Suprapubic skin (tissue), 4 donors: Measurements from ENCODE around the gene PTPRJ. TPM values are rescaled to one million over a fixed set of nuclear protein-coding genes. Genes with fewer than 3 reads are reported as not detected.
"Not testable (repeated sequence)": the region's sequence is repeated elsewhere in the genome, so short reads cannot be mapped to it uniquely, and the experiment has no call there.

ENCODE experiments used
- DNase-seq, 2 donors: peaks; one replicate each; pipeline ENCODE4 v3.0.0-alpha.2; 2019; ENCODE audit warnings: low spot score in 2 of 2
- H3K27ac ChIP-seq: fragments of 200-600 bp; sonication (generic); one replicate; pipeline ENCODE4 v1.5.1; 2019
- H3K27me3 ChIP-seq: fragments of 200-600 bp; sonication (generic); one replicate; pipeline ENCODE4 v1.5.1; 2019
- H3K36me3 ChIP-seq: fragments of 200-600 bp; sonication (generic); one replicate; pipeline ENCODE4 v1.5.1; 2019
- H3K4me1 ChIP-seq: fragments of 200-600 bp; sonication (generic); one replicate; pipeline ENCODE4 v1.5.1; 2019
- H3K4me3 ChIP-seq: fragments of 200-600 bp; sonication (generic); one replicate; pipeline ENCODE4 v1.5.1; 2019; ENCODE audit warnings: mild to moderate bottlenecking
- H3K9me3 ChIP-seq: fragments of 200-600 bp; sonication (generic); one replicate; pipeline ENCODE4 v1.5.1; 2019
- CTCF ChIP-seq, 2 donors: fragments of 200-600 bp in 1 of 2; fragments of 450-650 bp in 1 of 2; sonication (generic) in 1 of 2; IDR thresholded peaks; one replicate each; pipeline ENCODE4 v1.5.1; 2016 to 2019; ENCODE audit warnings: antibody characterized with exemption in 2 of 2, mild to moderate bottlenecking in 1 of 2, moderate library complexity in 1 of 2
- EP300 ChIP-seq: sonication (generic); formaldehyde crosslinking; IDR thresholded peaks from one replicate; pipeline ENCODE4 v1.6.1; 2017; ENCODE audit warnings: antibody characterized with exemption
- POLR2A ChIP-seq, 2 donors: fragments of 450-650 bp; IDR thresholded peaks; one replicate each; pipeline ENCODE4 v1.6.1; 2017; ENCODE audit warnings: antibody characterized with exemption in 2 of 2, mild to moderate bottlenecking in 2 of 2, moderate library complexity in 2 of 2
- POLR2AphosphoS5 ChIP-seq, 3 donors: sonication (generic); formaldehyde crosslinking; IDR thresholded peaks; one replicate each; pipeline ENCODE4 v1.6.1; 2017; ENCODE audit warnings: antibody characterized with exemption in 3 of 3
- WGBS: methylation state at CpG from one replicate; pipeline ENCODE4 v1.1.5; 2018; 5-methylcytosine and 5-hydroxymethylcytosine counted together
- total RNA-seq, 4 donors: library from RNA; depleted of rRNA; stranded (reverse); fragments of >200 nt; gene quantifications; one replicate each; pipeline ENCODE4 v1.1.0, GENCODE V29; 2016

Gene PTPRJ
- total RNA-seq, 4 donors from 2014 or later = 4.0 to 15.5 (median 13.1) TPM

- Histone ChIP-seq H3K4me1 (peaks cover 17% of the 10 kb centered on the region), H3K27me3 (no peaks in the 10 kb centered on the region), H3K27ac (no peak overlapping the region), H3K9me3 (no peaks in the 10 kb centered on the region), H3K4me3 (no peak overlapping the region), H3K36me3 (no peaks in the 10 kb centered on the region)
- TF ChIP-seq POLR2AphosphoS5 (IDR thresholded peaks at IDR 0.05) = no peak
- TF ChIP-seq EP300 = no peak
- no peak for TF ChIP-seq POLR2A (IDR thresholded peaks at IDR 0.05)
- no peak for TF ChIP-seq CTCF (IDR thresholded peaks at IDR 0.05)
- DNase-seq = no peak
- WGBS = 76% methylated on average over 3 of the region's 3 CpGs
Observed at GRCh38 chr11:47948137-47948536, 32.2 kb upstream of the PTPRJ start.

- H3K9me3 ChIP-seq, H3K27me3 ChIP-seq, H3K4me3 ChIP-seq, H3K27ac ChIP-seq, H3K36me3 ChIP-seq, DNase-seq: not testable (repeated sequence)
- H3K4me1 ChIP-seq = peaks cover 17% of the 10 kb centered on the region
- WGBS = 86% methylated on average over 9 of the region's 9 CpGs
Observed at GRCh38 chr11:47949001-47949675, 31.2 kb upstream of the PTPRJ start.

- Histone ChIP-seq H3K27ac (no peak overlapping the region), H3K27me3 (no peaks in the 10 kb centered on the region), H3K9me3 (no peaks in the 10 kb centered on the region), H3K4me1 (peaks cover 17% of the 10 kb centered on the region), H3K4me3 (no peak overlapping the region), H3K36me3 (no peaks in the 10 kb centered on the region)
- WGBS = 65% methylated on average over 5 of the region's 5 CpGs
- TF ChIP-seq POLR2AphosphoS5 (IDR thresholded peaks at IDR 0.05) (no peak), EP300 (no peak), CTCF (IDR thresholded peaks at IDR 0.05) (no peak), POLR2A (IDR thresholded peaks at IDR 0.05) (no peak)
- DNase-seq = no peak
Observed at GRCh38 chr11:47950396-47950795, 30.0 kb upstream of the PTPRJ start.

GRCh38 chr11:47951504-47951903 is 28.9 kb upstream of the PTPRJ start:
- H3K27ac ChIP-seq, DNase-seq, H3K36me3 ChIP-seq, H3K27me3 ChIP-seq, H3K4me3 ChIP-seq, H3K9me3 ChIP-seq: not testable (repeated sequence)
- H3K4me1 ChIP-seq = peaks cover 14% of the 10 kb centered on the region
- WGBS = 99% methylated on average over 12 of the region's 12 CpGs

- 84% methylated on average over 4 of the region's 4 CpGs for WGBS
- H3K36me3 ChIP-seq = no peaks in the 10 kb centered on the region
Observed at GRCh38 chr11:47955061-47955755, 25.2 kb upstream of the PTPRJ start.

More at GRCh38 chr11:47955061-47955755, 25.2 kb upstream of the PTPRJ start:
- H3K27me3 ChIP-seq = no peaks in the 10 kb centered on the region
- no peak overlapping the region for H3K4me3 ChIP-seq
- TF ChIP-seq CTCF (IDR thresholded peaks at IDR 0.05) (no peak), POLR2A (IDR thresholded peaks at IDR 0.05) (no peak), POLR2AphosphoS5 (IDR thresholded peaks at IDR 0.05) (no peak), EP300 (no peak)
- no peaks in the 10 kb centered on the region for H3K9me3 ChIP-seq
- DNase-seq = no peak
- no peaks in the 10 kb centered on the region for H3K4me1 ChIP-seq
- H3K27ac ChIP-seq = no peak overlapping the region
